Panc1 (cell line): ENCODE data around the gene LAMC3. TPM values are rescaled to one million over a fixed set of nuclear protein-coding genes. Genes with fewer than 3 reads are reported as not detected.

Experiments
- ATAC-seq: fragments of 200-7000 bp; cut with Tn5 transposase; 2 replicates; pipeline ENCODE4 v1.9.1; 2020; ENCODE audit warnings: mild to moderate bottlenecking, moderate library complexity
- BruUV-seq: library from RNA; stranded (reverse); fragments of 400-500 nt; replicated peaks from 2 replicates; lab custom pipeline; 2021; lab: Mats Ljungman, UMichigan
- CTCF ChIA-PET: fragments of 300-600 bp; sonication (Branson Sonifier 250); formaldehyde crosslinking; loops from one replicate; lab custom pipeline; 2022; ENCODE audit warnings: antibody characterized with exemption; lab: Charles Lee
- POLR2A ChIA-PET: fragments of 300-600 bp; sonication (Branson Sonifier 250); formaldehyde crosslinking; loops from one replicate; lab custom pipeline; 2022; ENCODE audit warnings: antibody characterized with exemption; lab: Charles Lee
- DNase-seq: peaks from one replicate; pipeline ENCODE4 v3.0.0-alpha.2; 2010; ENCODE audit warnings: low read depth, low spot score
- H3K27ac ChIP-seq: 2 replicates; pipeline ENCODE4 v1.5.1; 2011; ENCODE audit warnings: mild to moderate bottlenecking, low read length, inconsistent platforms
- H3K27me3 ChIP-seq: fragments of 200-500 bp; sonication (Bioruptor generic); 2 replicates; pipeline ENCODE4 v1.6.0; 2014; ENCODE audit warnings: low read length, inconsistent platforms; ENCODE audit not compliant: control insufficient read depth, insufficient read depth
- H3K36me3 ChIP-seq: fragments of 200-500 bp; sonication (Bioruptor generic); 2 replicates; pipeline ENCODE4 v1.5.1; 2014; ENCODE audit warnings: inconsistent platforms, mild to moderate bottlenecking, low read length, moderate library complexity; ENCODE audit not compliant: control insufficient read depth, insufficient read depth
- H3K4me1 ChIP-seq: 2 replicates; pipeline ENCODE4 v1.5.1; 2011; ENCODE audit warnings: inconsistent platforms, mild to moderate bottlenecking, low read length, moderate library complexity; ENCODE audit not compliant: control insufficient read depth, insufficient read depth
- H3K4me3 ChIP-seq, 2 experiments: 2 replicates each; pipeline ENCODE4 v1.5.1; 2011 to 2012; ENCODE audit warnings: low read depth in 2 of 2, low read length in 2 of 2, mild to moderate bottlenecking in 2 of 2, inconsistent platforms in 1 of 2, moderate library complexity in 1 of 2
- H3K9me3 ChIP-seq: fragments of 200-500 bp; sonication (Bioruptor generic); 2 replicates; pipeline ENCODE4 v1.5.1; 2014; ENCODE audit warnings: low read depth, mild to moderate bottlenecking, inconsistent platforms, low read length, moderate library complexity; ENCODE audit not compliant: control insufficient read depth, insufficient read depth
- CTCF ChIP-seq: fragments of 450-650 bp; IDR thresholded peaks from 2 replicates; pipeline ENCODE4 v1.5.1; 2017; ENCODE audit warnings: mild to moderate bottlenecking
- POLR2AphosphoS5 ChIP-seq: IDR thresholded peaks from 2 replicates; pipeline ENCODE4 v1.6.1; 2012; ENCODE audit warnings: mild to moderate bottlenecking, low read depth, low read length, moderate library complexity
- REST ChIP-seq, 2 experiments: IDR thresholded peaks; 2 replicates each; pipeline ENCODE4 v1.6.1; 2011 to 2012; ENCODE audit warnings: low read depth in 2 of 2, control low read depth in 1 of 2, low read length in 1 of 2, mild to moderate bottlenecking in 1 of 2, moderate library complexity in 1 of 2; ENCODE audit not compliant: insufficient read depth in 1 of 2
- SIN3A ChIP-seq: IDR thresholded peaks from 2 replicates; pipeline ENCODE4 v1.6.1; 2012; ENCODE audit warnings: low read depth, mild to moderate bottlenecking, low read length, moderate library complexity, borderline replicate concordance; ENCODE audit not compliant: insufficient read depth
- TCF7L2 ChIP-seq: IDR thresholded peaks from 2 replicates; pipeline ENCODE4 v1.6.1; 2011; ENCODE audit warnings: mild to moderate bottlenecking, low read depth, low read length, inconsistent platforms
- in situ Hi-C: cut with HindIII; loops from 2 replicates; pipeline ENCODE4 v1.10.0; 2016; ENCODE audit warnings: low sequenced_read_pairs, low pct_unique_long_range_greater_than_20kb
- intact Hi-C: fragments of 100-400 bp; cut with micrococcal nuclease; formaldehyde crosslinking; loops from one replicate; pipeline ENCODE4 v1.10.0; 2022; ENCODE audit not compliant: unreplicated experiment
- total RNA-seq: library from RNA; stranded (reverse); gene quantifications from one replicate; pipeline ENCODE4 v1.2.1, GENCODE V29; 2021; ENCODE audit not compliant: unreplicated experiment

LAMC3 gene
- total RNA-seq, 1 experiment from 2014 or later, result 16.4 TPM

- in situ Hi-C loops, result no loop called here
Measured at GRCh38 chr9:131015112-131015511, 6.1 kb downstream of the LAMC3 start.

DNA sequence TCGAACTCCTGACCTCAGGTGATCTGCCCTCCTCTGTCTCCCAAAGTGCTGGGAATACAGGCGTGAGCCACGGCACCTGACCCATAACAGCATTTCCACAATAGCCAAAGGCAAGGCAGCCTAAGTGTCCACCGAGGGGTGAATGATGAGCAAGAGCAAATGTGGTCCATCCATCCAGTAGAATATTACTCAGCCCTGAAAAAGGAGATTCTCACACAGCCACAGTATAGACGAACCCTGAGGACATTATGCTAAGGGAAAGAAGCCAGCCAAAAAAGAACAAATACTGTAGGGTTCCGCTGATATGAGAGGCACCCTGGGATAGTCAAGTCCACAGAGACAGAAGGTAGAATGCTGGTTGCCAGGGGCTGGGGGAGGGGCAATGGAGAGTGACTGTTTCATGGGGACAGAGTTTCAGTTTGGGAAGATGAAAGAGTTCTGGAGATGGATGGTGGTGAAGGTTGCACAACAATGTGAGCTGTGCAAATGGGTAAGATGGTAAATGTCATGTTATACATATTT, 7.0 kb downstream of the LAMC3 start:
- TF ChIP-seq REST (IDR thresholded peaks at IDR 0.05; ENCODE audit: insufficient read depth in 1 of 2, low read depth in 2 of 2, low read length in 1 of 2) (no peak), SIN3A (no peak), CTCF (no peak), TCF7L2 (no peak), POLR2AphosphoS5 (no peak)
- Histone ChIP-seq H3K4me1 (no peaks in the 10 kb centered on the region), H3K9me3 (no peaks in the 10 kb centered on the region), H3K27ac (no peak overlapping the region), H3K4me3 (no peak overlapping the region), H3K27me3 (no peaks in the 10 kb centered on the region), H3K36me3 (no peaks in the 10 kb centered on the region)
- POLR2A ChIA-PET, result no interaction called here
- ATAC-seq, result no peak
- in situ Hi-C loops, result no loop called here
- intact Hi-C loops, result no loop called here
- CTCF ChIA-PET, result no interaction called here
- BruUV-seq, result no TSS peak
- no peak for DNase-seq

More at GRCh38 chr9:131015112-131015511, 6.1 kb downstream of the LAMC3 start:
- Histone ChIP-seq H3K4me1 (no peaks in the 10 kb centered on the region), H3K27me3 (no peaks in the 10 kb centered on the region), H3K27ac (no peak overlapping the region), H3K4me3 (no peak overlapping the region), H3K9me3 (no peaks in the 10 kb centered on the region), H3K36me3 (no peaks in the 10 kb centered on the region)
- no TSS peak for BruUV-seq
- ChIA-PET POLR2A (no interaction called here), CTCF (no interaction called here)
- intact Hi-C loops, result no loop called here
- TF ChIP-seq REST (IDR thresholded peaks at IDR 0.05; ENCODE audit: insufficient read depth in 1 of 2, low read depth in 2 of 2, low read length in 1 of 2), result no peak
- TF ChIP-seq POLR2AphosphoS5, result no peak
- no peak for TF ChIP-seq SIN3A
- TF ChIP-seq CTCF, result no peak
- no peak for TF ChIP-seq TCF7L2
- ATAC-seq (no peak), DNase-seq (no peak)
